H1 (cell line): ENCODE measurements around the gene BMF. TPM values are rescaled to one million over a fixed set of nuclear protein-coding genes. Genes with fewer than 3 reads are reported as not detected.

Experiments
- CTCF ChIA-PET: fragments of 300-600 bp; sonication (Branson Sonifier 250); formaldehyde crosslinking; loops from one replicate; lab custom pipeline; 2021; ENCODE audit not compliant: partially characterized antibody; lab: Charles Lee
- POLR2A ChIA-PET: fragments of 300-600 bp; sonication (Branson Sonifier 250); formaldehyde crosslinking; loops from one replicate; lab custom pipeline; 2021; ENCODE audit warnings: inconsistent platforms; ENCODE audit not compliant: partially characterized antibody; lab: Charles Lee
- DNase-seq, 2 experiments: peaks; one replicate each; pipeline versions ENCODE4 v3.0.0 to v3.0.0-alpha.2; 2010 to 2022; ENCODE audit warnings: low spot score in 2 of 2, low read depth in 1 of 2, mixed read lengths in 1 of 2
- FAIRE-seq: peaks from 2 replicates; lab custom pipeline; 2011; peaks lifted over from hg19 to GRCh38; lab: Jason Lieb, UNC
- H2AFZ ChIP-seq: 2 replicates; pipeline ENCODE4 v1.8.1; 2012; ENCODE audit warnings: low read length, inconsistent platforms
- H2AK5ac ChIP-seq: 2 replicates; pipeline ENCODE4 v1.6.1; 2013; ENCODE audit warnings: low read depth, low read length
- H2BK120ac ChIP-seq: replicated peaks from 2 replicates; pipeline ENCODE3; 2013; ENCODE audit warnings: low read depth, low read length, inconsistent platforms
- H2BK12ac ChIP-seq: 2 replicates; pipeline ENCODE4 v1.6.1; 2013; ENCODE audit warnings: low read depth, low read length
- H2BK15ac ChIP-seq: 2 replicates; pipeline ENCODE4 v1.6.1; 2013; ENCODE audit warnings: low read length
- H2BK20ac ChIP-seq: 2 replicates; pipeline ENCODE4 v1.6.1; 2013; ENCODE audit warnings: low read length
- H2BK5ac ChIP-seq: 2 replicates; pipeline ENCODE4 v1.6.1; 2013; ENCODE audit warnings: low read depth, low read length
- H3K14ac ChIP-seq: 2 replicates; pipeline ENCODE4 v1.6.1; 2013; ENCODE audit warnings: inconsistent platforms; ENCODE audit not compliant: insufficient read length
- H3K18ac ChIP-seq: 2 replicates; pipeline ENCODE4 v1.6.1; 2013; ENCODE audit warnings: low read length; ENCODE audit errors: extremely low read depth
- H3K23ac ChIP-seq: 2 replicates; pipeline ENCODE4 v1.6.1; 2013; ENCODE audit warnings: inconsistent platforms; ENCODE audit not compliant: insufficient read length
- H3K23me2 ChIP-seq: 2 replicates; pipeline ENCODE4 v1.6.1; 2013; ENCODE audit warnings: low read depth, low read length
- H3K27ac ChIP-seq: 2 replicates; pipeline ENCODE4 v1.6.1; 2011; ENCODE audit warnings: low read depth, low read length, inconsistent platforms
- H3K27me3 ChIP-seq, 4 experiments: replicated peaks in 1 of 4; 1 replicate in 1 of 4; 2 replicates in 3 of 4; pipeline versions ENCODE4 v1.6.1 to v1.8.1; 2011 to 2013; ENCODE audit warnings: low read length in 3 of 4, mild to moderate bottlenecking in 3 of 4, inconsistent platforms in 2 of 4, mixed read lengths in 2 of 4, moderate library complexity in 1 of 4; ENCODE audit not compliant: control insufficient read depth in 3 of 4, insufficient read depth in 3 of 4; ENCODE audit errors: extremely low read depth in 1 of 4
- H3K36me3 ChIP-seq, 4 experiments: 2 replicates each; pipeline versions ENCODE4 v1.6.1 to v1.8.1; 2011 to 2013; ENCODE audit warnings: mild to moderate bottlenecking in 4 of 4, low read length in 3 of 4, moderate library complexity in 2 of 4, control low read depth in 1 of 4, inconsistent platforms in 1 of 4; ENCODE audit not compliant: insufficient read depth in 4 of 4, control insufficient read depth in 2 of 4
- H3K4ac ChIP-seq: replicated peaks from 2 replicates; pipeline ENCODE3; 2013; ENCODE audit warnings: low read length, low read depth, mixed read lengths, inconsistent platforms; ENCODE audit not compliant: insufficient read length
- H3K4me1 ChIP-seq, 4 experiments: replicated peaks in 1 of 4; 1 replicate in 1 of 4; 2 replicates in 3 of 4; pipeline versions ENCODE4 v1.6.1 to v1.8.1; 2011 to 2013; ENCODE audit warnings: low read length in 3 of 4, inconsistent platforms in 2 of 4, mixed read lengths in 1 of 4; ENCODE audit not compliant: insufficient read depth in 4 of 4, control insufficient read depth in 3 of 4
- H3K4me2 ChIP-seq, 2 experiments: 2 replicates each; pipeline versions ENCODE4 v1.6.1 to v1.8.1; 2011 to 2013; ENCODE audit warnings: low read depth in 2 of 2, low read length in 2 of 2, control low read depth in 1 of 2, inconsistent platforms in 1 of 2, mild to moderate bottlenecking in 1 of 2; ENCODE audit not compliant: insufficient read depth in 1 of 2
- H3K4me3 ChIP-seq, 4 experiments: fragments of 200-600, 300-600 bp in 1 of 4; sonication (generic), shearing (Covaris generic), sonication (Bioruptor Twin) in 1 of 4; 2 replicates each; pipeline versions ENCODE4 v1.5.1 to v1.8.1; 2011 to 2016; ENCODE audit warnings: low read length in 4 of 4, low read depth in 3 of 4, control low read depth in 2 of 4, inconsistent platforms in 2 of 4, mild to moderate bottlenecking in 2 of 4, mixed read lengths in 1 of 4, moderate library complexity in 1 of 4; ENCODE audit not compliant: insufficient read depth in 2 of 4; ENCODE audit errors: extremely low read depth in 1 of 4
- H3K56ac ChIP-seq: replicated peaks from 2 replicates; pipeline ENCODE3; 2013; ENCODE audit warnings: low read depth, mild to moderate bottlenecking, mixed read lengths, low read length, inconsistent platforms; ENCODE audit not compliant: insufficient read length
- H3K79me1 ChIP-seq: 2 replicates; pipeline ENCODE4 v1.6.1; 2013; ENCODE audit warnings: low read depth, low read length, control low read depth
- H3K79me2 ChIP-seq, 2 experiments: 2 replicates each; pipeline versions ENCODE4 v1.6.1 to v1.8.1; 2012 to 2013; ENCODE audit warnings: low read length in 2 of 2, mild to moderate bottlenecking in 2 of 2, inconsistent platforms in 1 of 2; ENCODE audit not compliant: insufficient read depth in 2 of 2, control insufficient read depth in 1 of 2
- H3K9ac ChIP-seq, 4 experiments: replicated peaks in 1 of 4; 1 replicate in 1 of 4; 2 replicates in 3 of 4; pipeline versions ENCODE4 v1.6.1 to v1.8.1; 2011 to 2013; ENCODE audit warnings: low read depth in 3 of 4, low read length in 3 of 4, control low read depth in 2 of 4, mild to moderate bottlenecking in 2 of 4, moderate library complexity in 2 of 4, inconsistent platforms in 1 of 4; ENCODE audit errors: extremely low read depth in 1 of 4
- H3K9me3 ChIP-seq, 2 experiments: 2 replicates each; pipeline versions ENCODE4 v1.6.1 to v1.8.1; 2012 to 2013; ENCODE audit warnings: mild to moderate bottlenecking in 2 of 2, moderate library complexity in 2 of 2, control low read depth in 1 of 2, inconsistent platforms in 1 of 2, low read depth in 1 of 2, low read length in 1 of 2, mixed read lengths in 1 of 2; ENCODE audit not compliant: insufficient read depth in 2 of 2
- H4K20me1 ChIP-seq, 2 experiments: replicated peaks in 1 of 2; 2 replicates each; pipeline versions ENCODE3 to v1.8.1; 2011 to 2013; ENCODE audit warnings: inconsistent platforms in 2 of 2, low read length in 2 of 2, mild to moderate bottlenecking in 1 of 2; ENCODE audit not compliant: insufficient read depth in 2 of 2, control insufficient read depth in 1 of 2
- H4K5ac ChIP-seq: 2 replicates; pipeline ENCODE4 v1.6.1; 2013; ENCODE audit warnings: low read length, low read depth, mixed read lengths, inconsistent platforms; ENCODE audit not compliant: insufficient read length
- H4K8ac ChIP-seq: 2 replicates; pipeline ENCODE4 v1.8.0; 2013; ENCODE audit warnings: mild to moderate bottlenecking, moderate library complexity, low read length, inconsistent platforms; ENCODE audit not compliant: insufficient read depth; ENCODE audit errors: extremely low read depth
- H4K91ac ChIP-seq: replicated peaks from 2 replicates; pipeline ENCODE3; 2013; ENCODE audit warnings: low read length, mixed read lengths, inconsistent platforms; ENCODE audit not compliant: insufficient read length
- ASH2L ChIP-seq: fragments of 200-600, 300-600 bp; sonication (generic); IDR thresholded peaks from one replicate; pipeline ENCODE4 v1.7.1; 2017; ENCODE audit warnings: low read length
- EGR1 ChIP-seq: IDR thresholded peaks from 2 replicates; pipeline ENCODE4 v1.6.1; 2011; ENCODE audit warnings: low read depth, low read length, borderline replicate concordance
- SP1 ChIP-seq: IDR thresholded peaks from 2 replicates; pipeline ENCODE4 v1.6.1; 2011; ENCODE audit warnings: low read depth, low read length
- WGBS, 2 experiments: shearing (Covaris generic) in 1 of 2; methylation state at CpG; one replicate each; pipeline versions ENCODE4 v1.1.6 to v1.1.7; 2013 to 2015; ENCODE audit warnings: low lambda C conversion rate in 2 of 2, mixed read lengths in 2 of 2, inconsistent platforms in 1 of 2, low coverage in 1 of 2, missing lambda C conversion rate in 1 of 2; ENCODE audit not compliant: insufficient replicate concordance in 2 of 2, insufficient coverage in 1 of 2, insufficient read length in 1 of 2; ENCODE audit errors: extremely low coverage in 1 of 2, missing lambda C conversion rate in 1 of 2; 5-methylcytosine and 5-hydroxymethylcytosine counted together
- polyA plus RNA-seq, 7 experiments: library from polyadenylated mRNA; depleted of rRNA in 3 of 7; stranded (reverse) in 5 of 7; unstranded in 2 of 7; fragments of >200 nt in 5 of 7; fragments of 200-250 nt in 2 of 7; gene quantifications; 1 replicate in 5 of 7; 2 replicates in 1 of 7; 4 replicates in 1 of 7; pipeline versions ENCODE4 v1.2.1 to v1.2.3, GENCODE V29; 2011 to 2013; ENCODE audit warnings: missing spikeins in 2 of 7, mixed read lengths in 2 of 7
- total RNA-seq: library from RNA; stranded (reverse); fragmentation: NEBNext Ultra II Directional; extraction: Animal tissue kit (Norgen Biotek cat#: 25700); gene quantifications from 2 replicates; pipeline ENCODE4 v1.2.1, GENCODE V29; 2021
- TF ChIP-seq, protein P1 (sequence below), 3 experiments: IDR thresholded peaks; 1 replicate in 2 of 3; 2 replicates in 1 of 3; pipeline versions ENCODE4 v1.5.1 to v1.6.1; 2011; ENCODE audit warnings: low read length in 3 of 3, mild to moderate bottlenecking in 3 of 3, inconsistent platforms in 2 of 3, low read depth in 1 of 3, moderate library complexity in 1 of 3; ENCODE audit not compliant: insufficient read depth in 1 of 3; ENCODE audit errors: control extremely low read depth in 1 of 3

Gene BMF
- total and polyA plus RNA-seq, 2 of the 8 experiments (the other 6 are each of a cell fraction or from before 2014, with no cell fraction given) = 21.2 to 24.2 TPM

DNA sequence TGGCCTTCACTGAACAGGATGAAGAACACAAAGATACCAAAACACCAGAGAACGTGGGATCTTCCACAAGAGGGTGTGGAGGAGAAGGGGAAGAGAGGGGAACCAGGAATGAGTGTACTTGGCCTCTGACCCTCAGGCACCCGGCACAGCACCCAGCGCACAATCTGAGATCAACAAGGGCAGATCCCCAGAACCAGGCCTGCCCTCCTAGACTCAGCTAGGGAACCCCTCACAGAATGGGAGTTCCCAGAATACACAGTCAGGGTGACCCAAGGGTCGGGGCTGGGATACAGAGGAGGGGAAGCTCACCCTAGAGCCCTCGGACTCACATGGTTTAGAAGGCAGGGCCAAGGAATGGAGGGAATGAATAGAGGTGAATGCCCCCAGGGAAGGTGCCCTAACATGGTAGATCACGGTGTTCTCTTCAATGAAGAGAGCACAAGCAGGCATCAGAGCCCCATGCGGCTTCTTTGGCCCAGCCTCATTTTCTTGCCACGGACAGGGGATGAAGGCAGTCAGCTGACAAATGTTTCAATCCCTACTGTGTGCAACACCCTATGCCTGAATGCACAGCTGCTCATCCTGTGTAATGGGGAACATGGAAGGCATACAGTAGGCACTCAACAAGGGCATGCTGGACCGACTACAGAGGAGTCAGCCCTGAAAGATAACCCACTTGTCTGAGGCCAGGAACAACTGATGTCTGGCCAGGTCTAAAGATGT is 13.1 kb downstream of the BMF start:
- Histone ChIP-seq H3K23me2 (no peaks in the 10 kb centered on the region; the same call in 1 of the 2 replicates), H3K79me1 (no peaks in the 10 kb centered on the region; the same call in 1 of the 2 replicates), H3K9ac (no peak overlapping the region), H3K79me2 (no peaks in the 10 kb centered on the region), H3K18ac (no peak overlapping the region), H3K4ac (no peak overlapping the region), H4K5ac (no peak overlapping the region), H3K9me3 (no peaks in the 10 kb centered on the region), H3K14ac (no peak overlapping the region), H2AK5ac (no peak overlapping the region), H2BK120ac (no peak overlapping the region), H3K23ac (no peak overlapping the region), H2BK15ac (peak overlapping the region; percentile 83; the same call in 1 of the 2 replicates), H4K91ac (no peak overlapping the region), H3K4me2 (no peak overlapping the region), H3K36me3 (peaks cover 0 to 9% (median 1%) of the 10 kb centered on the region in 4 experiments; a peak in 4 of 8 replicates), H3K27ac (no peak overlapping the region), H3K4me3 (no peak overlapping the region), H4K8ac (no peak overlapping the region), H2BK5ac (no peak overlapping the region), H2BK12ac (no peak overlapping the region), H4K20me1 (peaks cover 0 to 2% of the 10 kb centered on the region in 2 experiments), H3K56ac (no peak overlapping the region), H2BK20ac (no peak overlapping the region), H3K4me1 (peaks cover 10 to 52% (median 40%) of the 10 kb centered on the region in 4 experiments), H2AFZ (no peak overlapping the region), H3K27me3 (no peaks in the 10 kb centered on the region)
- no peak for DNase-seq
- 77% methylated on average over 9 of the region's 9 CpGs; no CpG with 5 or more reads in 1 of the 2 experiments for WGBS, 2 experiments
- ChIA-PET POLR2A (interaction anchor here (1.0 to 2.2 kb wide), 5 partner anchors 8 to 50 kb away, joined by 3 to 17 read pairs (median 6); partner anchors contain the start of gene BMF), CTCF (interaction anchor here (0.7 to 23.9 kb wide), 6 partner anchors 13 to 122 kb away, joined by 3 to 406 read pairs (median 7); partner anchors contain the start of genes BMF and SRP14)
- TF ChIP-seq ASH2L (no peak), EGR1 (no peak), SP1 (no peak)
- TF ChIP-seq, protein P1, sequence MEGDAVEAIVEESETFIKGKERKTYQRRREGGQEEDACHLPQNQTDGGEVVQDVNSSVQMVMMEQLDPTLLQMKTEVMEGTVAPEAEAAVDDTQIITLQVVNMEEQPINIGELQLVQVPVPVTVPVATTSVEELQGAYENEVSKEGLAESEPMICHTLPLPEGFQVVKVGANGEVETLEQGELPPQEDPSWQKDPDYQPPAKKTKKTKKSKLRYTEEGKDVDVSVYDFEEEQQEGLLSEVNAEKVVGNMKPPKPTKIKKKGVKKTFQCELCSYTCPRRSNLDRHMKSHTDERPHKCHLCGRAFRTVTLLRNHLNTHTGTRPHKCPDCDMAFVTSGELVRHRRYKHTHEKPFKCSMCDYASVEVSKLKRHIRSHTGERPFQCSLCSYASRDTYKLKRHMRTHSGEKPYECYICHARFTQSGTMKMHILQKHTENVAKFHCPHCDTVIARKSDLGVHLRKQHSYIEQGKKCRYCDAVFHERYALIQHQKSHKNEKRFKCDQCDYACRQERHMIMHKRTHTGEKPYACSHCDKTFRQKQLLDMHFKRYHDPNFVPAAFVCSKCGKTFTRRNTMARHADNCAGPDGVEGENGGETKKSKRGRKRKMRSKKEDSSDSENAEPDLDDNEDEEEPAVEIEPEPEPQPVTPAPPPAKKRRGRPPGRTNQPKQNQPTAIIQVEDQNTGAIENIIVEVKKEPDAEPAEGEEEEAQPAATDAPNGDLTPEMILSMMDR (IDR thresholded peaks at IDR 0.05; ENCODE audit: control extremely low read depth in 1 of 3, insufficient read depth in 1 of 3, low read depth in 1 of 3, low read length in 3 of 3) = no peak
- no peak for FAIRE-seq
